ENCODE results near the gene MFN1.
"Not testable (repeated sequence)": the region's sequence is repeated elsewhere in the genome, so short reads cannot be mapped to it uniquely, and the experiment has no call there.

MFN1 gene

DNA sequence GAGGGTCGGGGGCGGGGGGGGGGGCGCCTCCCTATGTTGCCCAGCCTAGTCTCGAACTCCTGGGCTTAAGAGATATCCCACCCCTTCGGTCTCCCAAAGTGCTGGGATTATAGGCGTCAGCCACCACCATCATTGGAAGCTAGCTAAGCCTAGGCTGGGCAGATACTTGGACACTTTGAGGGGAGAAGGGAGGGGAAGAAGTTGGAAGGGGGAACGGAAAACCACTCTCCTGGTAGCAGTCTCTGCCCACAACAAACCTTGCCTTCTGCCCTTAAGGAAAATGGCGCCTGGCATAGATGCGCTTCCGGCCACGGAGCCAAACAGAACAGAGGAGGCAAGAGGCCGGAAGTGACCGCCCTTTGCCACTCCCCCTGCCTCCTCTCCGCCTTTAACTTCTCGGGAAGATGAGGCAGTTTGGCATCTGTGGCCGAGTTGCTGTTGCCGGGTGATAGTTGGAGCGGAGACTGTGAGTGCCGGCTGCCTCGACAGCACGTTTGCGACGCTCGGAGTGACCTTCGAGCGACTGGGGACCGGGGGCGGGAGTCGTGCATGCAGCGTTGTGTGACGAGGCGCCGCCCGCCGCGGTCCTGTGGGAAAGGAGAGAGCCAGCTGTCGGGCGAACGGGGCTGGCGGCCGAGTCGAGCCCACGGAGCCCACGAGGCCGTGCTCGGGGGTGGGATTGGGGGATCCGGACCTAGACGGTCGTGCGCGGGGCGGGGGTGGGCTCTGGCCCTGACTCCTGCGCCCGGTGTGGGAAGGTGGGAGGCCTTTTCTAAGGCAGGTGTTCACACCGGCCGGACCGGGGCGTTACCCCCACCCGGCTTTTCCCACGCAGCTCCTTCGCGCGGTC lies at the start of gene MFN1:
TSS of gene MFN1 (plus strand) at position 365 of the 850 bp plus-strand sequence. CDS start 1,143 bp downstream, outside the sequence.
- DNase-seq (ENCODE audit: low spot score) = peak; percentile 90

DNA sequence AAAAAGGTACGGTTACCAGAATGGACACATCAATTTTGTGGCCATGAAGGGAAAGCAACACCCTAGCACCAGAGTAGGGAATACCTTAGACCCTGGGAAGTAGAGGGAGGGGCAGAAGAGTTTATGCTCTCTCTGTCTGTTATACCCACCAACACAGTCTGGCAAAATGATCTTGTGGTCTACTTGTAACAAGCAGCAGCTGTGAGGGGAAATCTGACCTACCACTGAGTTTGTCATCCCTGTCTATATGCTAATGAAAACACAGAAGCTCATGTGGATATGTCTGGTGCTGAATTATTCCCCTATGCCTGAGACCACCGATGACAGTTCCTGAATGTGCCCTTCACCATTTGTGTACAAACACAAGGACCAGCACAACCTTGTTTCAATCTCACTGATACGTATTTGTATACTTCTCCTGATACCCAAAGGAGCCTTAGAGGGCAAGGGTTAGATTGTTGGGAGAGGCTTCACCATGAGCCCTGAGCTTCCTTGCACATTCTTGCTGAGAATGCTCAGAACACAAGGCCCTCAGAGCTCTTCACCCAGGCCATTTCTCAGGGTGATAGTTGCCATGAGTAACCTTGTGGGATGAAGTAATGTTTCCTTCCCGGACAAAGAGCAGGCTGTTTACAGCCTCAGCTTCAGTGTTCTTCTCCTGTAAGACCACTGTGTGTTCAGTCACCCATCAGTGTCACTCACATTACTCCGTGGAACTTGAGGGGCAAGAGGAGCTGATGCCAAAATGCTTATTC lies 49.4 kb upstream of the MFN1 start:
- no peak for DNase-seq (ENCODE audit: low spot score)

DNA sequence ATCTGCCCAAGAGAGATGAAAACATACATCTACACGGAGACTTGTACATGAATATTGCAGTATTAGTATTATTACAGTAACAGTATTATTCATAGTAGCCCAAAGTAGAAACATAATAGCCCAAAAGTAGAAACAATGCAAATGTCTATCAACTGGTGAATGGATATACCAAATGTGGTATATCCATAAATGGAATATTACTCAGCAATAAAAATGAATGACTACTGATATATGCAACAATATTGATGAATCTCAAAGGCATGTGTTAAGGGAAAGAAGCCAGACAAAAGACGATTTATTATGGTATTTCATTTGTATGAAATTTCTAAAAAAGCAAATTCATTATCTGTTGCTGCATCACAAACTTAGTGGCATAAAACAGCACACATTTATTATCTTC lies 48.2 kb upstream of the MFN1 start:
- DNase-seq (ENCODE audit: low spot score) = no peak

DNA sequence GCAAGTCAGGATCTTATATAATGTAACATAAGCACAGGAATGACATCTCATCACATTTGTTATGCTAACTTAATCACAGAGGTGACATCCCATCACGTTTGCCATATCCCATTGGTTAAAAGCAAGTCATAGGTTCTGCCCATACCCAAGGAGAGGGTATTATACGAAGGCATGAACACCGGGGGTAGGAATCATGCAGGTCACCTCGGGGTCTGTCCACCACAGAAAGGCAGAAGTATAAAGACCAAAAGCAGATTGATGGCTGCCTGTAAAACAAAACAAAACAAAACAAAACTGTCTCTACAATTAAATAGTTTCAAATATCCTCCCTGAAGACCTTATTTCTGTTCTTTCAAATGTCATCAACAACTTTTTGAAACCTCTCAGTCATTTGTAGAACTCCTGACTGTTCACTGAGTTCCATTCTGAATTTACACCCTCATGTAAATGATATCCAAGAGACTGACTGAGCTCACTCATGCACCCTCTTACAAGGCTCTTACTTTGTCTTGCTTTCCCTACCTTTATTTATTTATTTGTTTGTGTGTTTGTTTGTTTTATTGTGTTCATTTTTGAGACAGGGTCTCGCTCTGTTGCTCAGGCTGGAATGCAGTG lies 47.4 kb upstream of the MFN1 start:
- DNase-seq (ENCODE audit: low spot score) = no peak

DNA sequence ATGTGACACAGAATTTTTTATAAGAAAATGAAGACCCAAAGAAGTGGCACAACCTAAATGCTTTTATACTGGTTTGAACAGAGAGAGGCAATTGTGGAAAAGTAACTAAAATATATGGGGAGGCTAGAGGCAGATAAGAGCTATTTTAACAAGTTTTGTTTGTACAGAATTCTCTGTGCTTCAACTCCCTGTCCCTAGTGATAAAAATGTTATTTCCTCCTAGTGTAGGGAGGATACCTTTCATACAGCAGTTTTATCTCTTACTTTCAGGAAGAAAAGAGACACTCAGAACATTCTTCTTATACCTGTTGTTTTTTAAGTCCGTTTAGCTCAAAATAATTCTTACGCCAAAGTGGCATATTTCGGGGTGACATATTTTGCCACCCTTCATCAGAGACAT lies 45.9 kb upstream of the MFN1 start:
- no peak for DNase-seq (ENCODE audit: low spot score)

DNA sequence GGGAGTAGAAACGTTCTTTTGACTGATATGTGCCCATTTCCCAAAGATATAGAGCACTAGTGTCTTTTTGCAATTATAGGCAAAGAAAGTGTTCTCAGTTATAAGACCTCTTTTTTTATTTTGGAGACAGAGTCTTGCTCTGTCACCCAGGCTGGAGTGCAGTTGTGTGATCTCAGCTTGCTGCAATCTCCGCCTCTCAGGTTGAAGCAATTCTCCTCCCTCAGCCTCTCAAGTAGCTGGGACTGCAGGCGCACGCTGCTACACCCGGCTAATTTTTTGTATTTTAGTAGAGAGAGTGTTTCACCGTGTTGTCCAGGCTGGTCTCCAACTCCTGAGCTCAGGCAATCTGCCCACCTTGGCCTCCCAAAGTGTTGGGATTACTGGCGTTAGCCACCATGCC lies 45.4 kb upstream of the MFN1 start:
- no peak for DNase-seq (ENCODE audit: low spot score)

DNA sequence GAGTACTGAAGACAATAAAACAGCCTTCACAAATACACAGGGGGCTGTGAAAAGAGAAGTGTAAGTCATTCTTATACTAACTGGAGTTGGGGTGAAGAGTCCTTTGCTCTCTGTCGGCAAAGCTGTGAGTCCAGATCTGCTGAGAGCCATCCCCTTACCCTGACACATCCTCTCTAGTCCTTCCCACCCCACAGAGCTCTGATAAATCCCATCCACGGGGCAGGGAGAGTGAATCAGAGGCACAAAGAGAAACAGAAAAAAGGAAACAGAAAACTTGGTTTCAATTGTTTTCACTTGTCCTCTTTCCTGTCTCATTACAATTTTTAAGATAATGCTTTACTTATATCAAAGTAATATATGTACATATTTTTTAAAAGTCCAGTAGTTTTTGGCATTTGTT lies 42.9 kb upstream of the MFN1 start:
- DNase-seq (ENCODE audit: low spot score) = no peak

DNA sequence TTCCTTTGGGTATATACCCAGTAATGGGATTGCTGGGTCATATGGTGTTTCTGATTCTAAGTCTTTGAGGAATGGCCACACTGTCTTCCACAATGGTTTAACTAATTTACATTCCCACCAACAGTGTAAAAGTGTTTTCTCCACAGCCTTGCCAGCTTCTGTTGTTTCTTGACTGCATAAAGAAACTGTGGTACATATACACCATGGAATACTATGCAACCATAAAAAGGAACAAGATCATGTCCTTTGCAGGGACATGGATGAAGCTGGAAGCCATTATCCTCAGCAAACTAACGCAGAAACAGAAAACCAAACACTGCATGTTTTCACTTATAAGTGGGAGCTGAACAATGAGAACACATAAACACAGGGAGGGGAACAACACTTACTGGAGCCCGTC lies 40.1 kb upstream of the MFN1 start:
- not testable (repeated sequence) for DNase-seq (ENCODE audit: low spot score)

DNA sequence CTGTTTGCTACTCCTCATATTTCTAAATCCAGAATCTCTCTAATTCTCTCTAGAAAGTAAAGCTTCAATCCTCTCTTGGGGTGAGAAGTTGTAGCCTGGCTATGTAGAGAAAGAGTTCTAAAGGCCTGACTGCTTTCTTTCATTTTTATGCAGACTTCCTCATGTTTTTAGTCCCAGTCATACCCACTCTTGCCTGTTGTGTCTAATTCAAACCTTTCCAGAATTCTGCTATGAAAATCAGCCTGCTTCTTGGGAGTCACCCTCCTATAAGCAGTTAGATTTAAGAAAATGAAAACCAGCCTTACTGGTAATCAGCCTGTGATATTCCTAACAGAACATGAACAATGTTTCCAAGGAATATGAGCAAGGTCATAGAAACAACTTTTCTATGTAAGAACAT lies 39.5 kb upstream of the MFN1 start:
- no peak for DNase-seq (ENCODE audit: low spot score)

DNA sequence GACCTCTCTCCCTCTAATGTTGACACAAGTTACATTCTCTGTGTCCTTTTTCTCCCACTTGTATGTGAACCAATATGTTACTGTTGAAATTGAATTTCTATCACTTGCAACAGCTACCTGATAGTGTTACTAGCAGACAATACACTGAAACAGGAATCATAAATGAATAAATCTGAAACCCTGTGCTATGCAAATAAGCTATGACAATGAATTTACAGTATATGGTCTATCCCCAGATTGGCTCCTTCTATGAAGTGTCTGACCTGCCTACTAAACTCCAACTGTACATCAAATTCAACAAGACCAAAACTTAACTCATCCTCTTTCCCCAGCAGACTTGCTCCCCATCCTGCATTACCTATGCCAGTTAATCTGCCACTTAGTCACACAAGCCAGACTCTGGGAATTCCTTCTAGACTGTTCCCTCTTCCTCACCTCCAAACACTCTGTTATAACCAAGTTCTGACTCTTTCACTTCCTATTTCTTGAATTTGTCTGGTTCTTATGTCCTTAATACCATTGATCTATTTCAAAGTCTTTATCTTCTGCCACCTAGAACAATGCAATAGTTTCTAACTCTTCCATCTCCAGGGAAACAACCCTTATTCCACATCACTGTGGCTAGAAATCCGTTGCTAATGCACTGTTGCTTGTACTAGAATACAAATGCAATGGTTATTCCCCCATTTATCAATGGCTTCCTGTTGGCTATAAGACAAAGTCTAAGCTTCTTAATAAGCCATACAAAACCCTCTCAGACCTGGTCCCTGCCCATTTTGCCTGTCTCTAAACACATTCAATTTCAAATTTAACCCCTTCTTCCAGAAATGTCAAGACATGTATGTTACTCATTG lies 38.1 kb upstream of the MFN1 start:
- no peak for DNase-seq (ENCODE audit: low spot score)

DNA sequence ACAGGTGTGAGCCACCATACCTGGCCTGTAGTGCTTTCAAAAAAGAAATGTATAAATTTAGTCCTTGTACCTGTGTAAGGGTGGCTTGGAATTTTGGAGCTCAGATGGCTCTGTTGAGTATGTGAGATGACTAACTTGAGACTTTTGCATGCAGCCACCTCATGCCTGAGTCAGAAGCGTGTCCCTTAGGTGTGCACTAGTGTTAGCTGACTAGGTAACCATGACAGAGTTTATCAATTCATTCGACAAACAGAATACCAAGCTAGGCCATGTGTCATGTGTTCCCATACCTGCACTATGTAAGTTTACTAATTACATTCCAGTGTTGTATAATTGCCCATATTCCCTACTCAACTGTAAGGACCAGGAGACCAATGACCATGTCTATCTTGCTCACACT lies 28.6 kb upstream of the MFN1 start:
- DNase-seq (ENCODE audit: low spot score) = no peak

DNA sequence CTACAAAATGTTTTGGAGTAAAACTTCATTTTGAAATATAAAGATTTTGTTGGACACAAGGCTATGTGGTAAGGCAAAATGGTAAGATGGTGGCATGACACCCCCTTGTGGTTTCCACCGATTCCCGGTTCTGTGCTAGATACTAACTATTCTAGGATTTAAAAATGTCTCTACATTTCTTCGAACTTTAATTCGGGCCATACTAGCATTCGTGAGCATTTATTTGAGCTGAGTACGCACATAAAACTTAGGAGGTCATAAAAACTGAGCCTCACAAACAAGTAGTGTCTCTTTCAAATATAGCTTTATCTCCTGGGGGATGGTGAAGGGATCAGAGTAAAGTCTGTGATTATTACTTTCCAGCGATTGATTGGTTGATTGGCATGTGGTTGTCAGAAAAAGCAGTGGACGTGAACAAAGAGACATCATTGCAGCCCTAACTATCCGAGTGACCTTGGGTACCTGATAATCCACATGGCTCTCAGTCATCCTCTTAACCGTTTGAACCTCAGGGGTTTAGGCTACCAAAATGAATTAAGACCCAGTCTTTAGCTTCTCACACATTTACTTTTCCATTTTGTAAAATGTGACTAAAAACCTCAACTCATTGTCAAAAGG lies 25.7 kb upstream of the MFN1 start:
- DNase-seq (ENCODE audit: low spot score) = peak; percentile 55

DNA sequence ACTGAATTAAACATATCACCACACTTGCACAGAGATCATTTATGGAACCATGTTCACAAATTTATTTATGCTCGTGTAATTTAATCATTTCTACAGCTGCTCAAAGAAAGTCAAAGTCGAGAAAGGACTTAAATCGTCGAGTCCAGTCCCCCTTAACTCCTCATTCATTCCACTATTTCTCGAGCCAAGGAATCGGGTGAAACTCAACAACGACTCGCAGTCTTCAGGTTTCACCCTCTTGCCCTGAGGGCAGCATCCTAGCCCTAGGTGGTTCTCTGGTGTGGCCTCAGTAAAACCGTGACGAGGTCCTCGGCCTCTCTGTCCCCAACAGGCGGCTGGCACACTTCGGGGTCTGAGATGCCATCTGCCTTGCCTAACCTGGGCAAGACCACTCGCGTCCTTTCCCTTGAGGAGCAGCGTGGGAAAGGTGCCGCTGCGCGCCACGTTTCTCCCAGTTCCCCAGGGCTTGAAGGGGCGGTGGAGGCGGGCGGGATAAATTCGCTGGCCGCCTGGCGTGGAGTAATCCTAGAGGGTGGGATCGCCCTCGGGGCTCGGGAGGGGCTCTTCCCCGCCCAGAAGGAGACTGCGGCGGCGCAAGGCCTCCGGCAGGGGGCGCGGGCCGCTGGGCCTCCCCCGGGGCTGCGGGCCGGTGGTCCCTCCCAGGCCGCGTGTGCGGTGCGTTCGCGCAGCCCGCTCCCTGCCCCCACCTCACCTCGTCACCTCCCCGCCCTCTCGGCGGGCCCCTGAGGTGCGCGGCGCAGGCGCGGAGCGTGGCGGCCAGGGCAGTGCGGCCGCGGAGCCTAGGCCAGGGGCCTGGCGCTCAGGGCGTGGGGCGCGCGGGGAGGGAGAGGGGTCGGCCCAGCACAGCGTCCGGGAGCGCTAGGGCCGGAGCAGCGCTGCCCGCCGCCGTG lies 25.0 kb upstream of the MFN1 start, which contains the start of gene ZNF639:
TSS of gene ZNF639 (plus strand) at position 746 of the 911 bp plus-strand sequence. CDS start 5,263 bp downstream, outside the sequence.
- peak; percentile 93 for DNase-seq (ENCODE audit: low spot score)

DNA sequence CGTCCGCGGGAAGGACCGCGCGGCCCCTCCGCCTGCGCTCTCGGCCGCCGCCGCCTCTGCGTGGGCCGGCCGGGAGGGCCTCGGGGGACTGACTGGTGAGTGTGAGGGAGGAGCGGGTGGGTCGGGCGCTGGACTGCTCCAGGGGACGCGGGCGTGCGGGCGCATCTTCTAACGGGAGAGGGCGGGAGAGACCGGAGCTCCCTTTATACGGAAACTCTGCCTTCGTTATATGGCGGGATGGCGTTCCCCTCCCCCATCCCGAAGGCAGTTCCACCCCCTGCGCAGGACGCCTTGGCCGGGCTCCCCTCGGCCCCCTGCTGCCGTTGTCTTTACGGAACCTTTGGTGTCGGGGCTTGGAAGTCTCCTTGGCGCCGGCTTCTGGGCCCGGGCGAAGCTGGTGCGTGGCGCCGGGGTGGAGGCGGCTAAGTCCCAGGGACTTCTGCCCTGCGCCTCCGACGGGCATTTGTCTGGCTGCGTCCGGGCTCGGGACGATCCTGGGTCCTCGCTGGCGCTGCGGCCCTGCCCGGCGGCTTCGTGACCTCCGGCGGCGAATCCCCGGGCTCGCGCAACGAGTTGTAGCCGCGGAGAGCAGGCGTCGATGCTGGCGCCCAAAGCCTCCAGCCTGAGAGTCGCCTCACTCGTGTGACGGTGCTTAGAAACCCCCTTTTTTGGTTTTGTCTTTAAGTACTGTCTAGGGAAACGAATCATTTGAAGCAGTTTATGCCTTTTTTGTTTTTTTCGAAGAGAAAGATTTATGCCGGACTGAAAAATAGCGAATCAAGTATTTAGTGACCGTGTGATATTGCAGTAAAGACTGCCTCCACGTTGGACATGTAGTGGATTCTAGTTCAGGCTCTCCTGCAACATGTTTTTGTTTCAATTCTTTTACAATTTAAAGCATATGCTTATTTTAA lies 24.1 kb upstream of the MFN1 start:
- DNase-seq (ENCODE audit: low spot score) = peak; percentile 80

DNA sequence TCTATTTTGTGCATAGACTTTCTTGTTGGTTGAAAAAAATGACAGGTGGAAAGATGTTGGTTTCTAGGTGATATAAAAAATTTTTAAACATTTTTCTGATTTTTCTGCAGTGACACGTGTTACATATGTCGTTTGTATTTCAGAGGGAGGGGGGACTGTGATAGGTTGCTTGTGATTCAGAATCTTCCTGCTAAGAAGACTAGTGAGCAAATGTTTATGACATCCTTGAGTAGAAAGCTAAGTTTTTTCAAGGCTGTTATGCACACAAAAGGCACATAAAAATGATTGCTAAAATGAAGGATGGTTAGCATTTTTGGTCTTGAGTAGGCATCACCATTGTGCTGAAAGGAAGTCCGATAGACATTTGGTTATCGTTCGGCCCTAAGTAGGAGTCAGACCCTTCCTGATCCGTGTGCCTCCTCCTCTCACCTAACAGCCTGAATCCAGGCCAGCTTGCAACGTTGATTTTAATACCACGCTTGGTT lies 23.2 kb upstream of the MFN1 start:
- peak; percentile 59 for DNase-seq (ENCODE audit: low spot score)

DNA sequence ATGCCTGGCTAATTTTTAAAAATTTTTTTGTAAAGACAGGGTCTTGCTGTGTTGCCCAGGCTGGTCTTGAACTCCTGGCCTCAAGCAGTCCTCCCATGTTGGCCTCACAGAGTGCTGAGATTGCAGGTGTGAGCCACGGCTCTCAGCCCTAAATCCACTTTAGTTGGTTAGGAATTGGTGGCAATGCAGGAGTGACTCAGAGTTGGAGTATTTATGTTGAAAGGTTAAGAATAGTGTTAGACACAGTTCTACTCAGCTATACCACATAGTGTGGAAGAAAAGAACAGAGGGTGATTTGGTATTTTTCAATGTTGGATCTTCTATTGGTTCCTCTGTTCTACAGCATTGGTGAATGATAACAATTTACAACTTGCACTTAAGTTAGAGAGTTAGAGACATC lies 17.1 kb upstream of the MFN1 start:
- DNase-seq (ENCODE audit: low spot score) = no peak

DNA sequence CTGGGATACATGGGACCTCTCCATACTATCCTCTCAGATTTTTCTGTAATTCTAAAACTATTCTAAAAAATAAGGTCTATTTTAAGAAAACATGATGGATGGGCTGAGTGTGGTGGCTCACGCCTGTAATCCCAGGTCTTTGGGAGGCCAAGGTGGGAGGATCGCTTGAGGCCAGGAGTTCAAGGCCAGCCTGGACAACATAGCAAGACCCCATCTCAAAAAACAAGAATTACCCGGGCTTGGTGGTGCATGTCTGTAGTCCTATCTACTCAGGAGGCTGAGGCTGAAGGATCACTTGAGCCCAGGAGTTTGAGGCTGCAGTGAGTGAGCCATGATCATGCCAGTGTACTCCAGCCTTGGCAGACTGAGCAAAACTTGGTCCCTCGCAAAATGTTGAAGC lies 15.3 kb upstream of the MFN1 start:
- DNase-seq (ENCODE audit: low spot score) = no peak

DNA sequence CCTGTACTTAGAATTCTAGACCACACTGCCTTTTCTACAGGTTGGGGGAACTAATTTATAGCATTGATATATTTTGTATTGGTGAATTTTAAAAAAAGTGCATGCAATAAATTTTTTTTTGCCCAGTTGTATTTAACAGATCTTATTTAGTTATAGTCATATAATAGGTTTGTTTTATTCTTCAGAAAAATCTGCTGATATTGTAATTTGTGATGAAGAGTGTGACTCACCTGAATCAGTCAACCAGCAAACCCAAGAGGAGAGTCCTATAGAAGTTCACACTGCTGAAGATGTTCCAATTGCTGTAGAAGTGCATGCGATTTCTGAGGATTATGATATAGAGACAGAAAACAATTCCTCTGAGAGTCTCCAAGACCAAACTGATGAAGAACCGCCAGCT lies 14.4 kb upstream of the MFN1 start:
- DNase-seq (ENCODE audit: low spot score) = no peak

DNA sequence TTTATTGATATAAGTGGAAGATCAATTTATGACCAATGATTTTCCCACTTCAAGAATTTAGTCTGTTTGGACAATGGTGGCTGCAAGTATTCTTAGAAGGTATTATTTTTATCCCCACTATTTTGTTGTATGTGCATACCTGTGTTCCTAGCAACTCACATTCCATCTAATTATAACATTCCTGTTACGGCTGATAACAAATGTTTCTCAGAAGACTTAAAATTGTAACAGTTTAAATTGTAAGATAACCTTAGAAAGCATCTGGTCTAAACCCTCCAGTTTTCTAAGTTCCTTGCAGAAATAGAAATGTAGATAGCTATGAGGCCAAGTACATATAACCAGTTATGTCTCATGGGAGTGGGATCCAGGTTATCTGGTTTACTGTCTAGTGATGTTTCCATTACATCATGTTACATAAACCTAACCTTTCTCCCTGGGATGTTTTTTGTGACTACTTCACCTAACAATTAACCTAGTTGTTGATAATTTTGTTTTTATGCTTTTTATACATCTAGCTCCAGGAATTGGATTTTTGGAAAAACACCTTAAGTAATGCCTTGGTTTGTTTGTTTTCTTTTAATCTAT lies 11.1 kb upstream of the MFN1 start:
- no peak for DNase-seq (ENCODE audit: low spot score)
